Endothelial cell of umbilical vein (primary cell): Measurements from ENCODE around the gene GRID1. TPM values are rescaled to one million over a fixed set of nuclear protein-coding genes. Genes with fewer than 3 reads are reported as not detected.

Source experiments
- BruUV-seq: library from RNA; stranded (reverse); fragments of 400-500 nt; replicated peaks from 2 replicates; lab custom pipeline; 2021; lab: Mats Ljungman, UMichigan
- CTCF ChIA-PET: fragments of 300-600, 350-600 bp; sonication (Branson Sonifier 250); formaldehyde crosslinking; loops from one replicate; lab custom pipeline; 2021; ENCODE audit warnings: antibody characterized with exemption, inconsistent platforms; lab: Charles Lee
- POLR2A ChIA-PET: fragments of 300-600, 350-600 bp; sonication (Branson Sonifier 250); formaldehyde crosslinking; loops from one replicate; lab custom pipeline; 2021; ENCODE audit warnings: antibody characterized with exemption, inconsistent platforms; lab: Charles Lee
- DNase-seq: peaks from one replicate; pipeline ENCODE4 v3.0.0-alpha.2; 2011; ENCODE audit warnings: low read depth, low spot score
- FAIRE-seq: peaks from 2 replicates; lab custom pipeline; 2011; peaks lifted over from hg19 to GRCh38; lab: Jason Lieb, UNC
- H2AFZ ChIP-seq: 2 replicates; pipeline ENCODE4 v1.6.0; 2012; ENCODE audit warnings: low read depth, low read length, control low read depth, inconsistent platforms
- H3K27ac ChIP-seq: 2 replicates; pipeline ENCODE4 v1.5.1; 2011; ENCODE audit warnings: low read depth, mild to moderate bottlenecking, control low read depth, low read length, moderate library complexity; ENCODE audit not compliant: insufficient read depth
- H3K27me3 ChIP-seq, 2 experiments: 2 replicates each; pipeline versions ENCODE4 v1.6.0 to v1.6.1; 2011; ENCODE audit warnings: low read length in 2 of 2, mixed read lengths in 1 of 2; ENCODE audit not compliant: control insufficient read depth in 2 of 2, insufficient read depth in 2 of 2
- H3K36me3 ChIP-seq, 2 experiments: 2 replicates in 1 of 2; 3 replicates in 1 of 2; pipeline ENCODE4 v1.5.1; 2011; ENCODE audit warnings: low read length in 2 of 2, mild to moderate bottlenecking in 1 of 2, moderate library complexity in 1 of 2; ENCODE audit not compliant: control insufficient read depth in 2 of 2, insufficient read depth in 2 of 2; ENCODE audit errors: extremely low read depth in 1 of 2
- H3K4me1 ChIP-seq: 3 replicates; pipeline ENCODE4 v1.5.1; 2011; ENCODE audit warnings: mild to moderate bottlenecking, low read length; ENCODE audit not compliant: control insufficient read depth, insufficient read depth; ENCODE audit errors: extremely low read depth
- H3K4me2 ChIP-seq: 2 replicates; pipeline ENCODE4 v1.6.1; 2011; ENCODE audit warnings: low read length, control low read depth, mixed read lengths; ENCODE audit not compliant: insufficient read depth
- H3K4me3 ChIP-seq, 3 experiments: fragments of 200-600 bp in 1 of 3; sonication (generic), shearing (Covaris generic) in 1 of 3; replicated peaks in 1 of 3; 2 replicates each; pipeline ENCODE4 v1.5.1; 2011 to 2016; ENCODE audit warnings: control low read depth in 3 of 3, low read length in 3 of 3, mild to moderate bottlenecking in 2 of 3, inconsistent platforms in 1 of 3, low read depth in 1 of 3, moderate library complexity in 1 of 3; ENCODE audit not compliant: insufficient read depth in 1 of 3
- H3K79me2 ChIP-seq: 2 replicates; pipeline ENCODE4 v1.6.0; 2012; ENCODE audit warnings: low read length, inconsistent platforms; ENCODE audit not compliant: control insufficient read depth, insufficient read depth
- H3K9ac ChIP-seq: replicated peaks from 2 replicates; pipeline ENCODE3; 2011; ENCODE audit warnings: low read length, control low read depth; ENCODE audit not compliant: insufficient read depth; ENCODE audit errors: extremely low read depth
- H3K9me1 ChIP-seq: replicated peaks from 3 replicates; pipeline ENCODE4 v1.6.0; 2011; ENCODE audit warnings: mild to moderate bottlenecking, low read length; ENCODE audit not compliant: control insufficient read depth, insufficient read depth; ENCODE audit errors: extremely low read depth
- H3K9me3 ChIP-seq: replicated peaks from 2 replicates; pipeline ENCODE4 v1.5.1; 2012; ENCODE audit warnings: low read length, inconsistent platforms; ENCODE audit not compliant: control insufficient read depth, insufficient read depth
- H4K20me1 ChIP-seq: replicated peaks from 2 replicates; pipeline ENCODE3; 2011; ENCODE audit warnings: mild to moderate bottlenecking, low read length; ENCODE audit not compliant: control insufficient read depth, insufficient read depth; ENCODE audit errors: extremely low read depth
- EZH2 ChIP-seq: IDR thresholded peaks from 2 replicates; pipeline ENCODE4 v1.6.1; 2012; ENCODE audit warnings: borderline replicate concordance, low read depth, mild to moderate bottlenecking, moderate library complexity, low read length, inconsistent platforms; ENCODE audit not compliant: severe bottlenecking
- FOS ChIP-seq: IDR thresholded peaks from 2 replicates; pipeline ENCODE4 v1.6.1; 2011; ENCODE audit warnings: mild to moderate bottlenecking, low read length, moderate library complexity, borderline replicate concordance; ENCODE audit not compliant: insufficient read depth
- GATA2 ChIP-seq: IDR thresholded peaks from 2 replicates; pipeline ENCODE4 v1.7.0; 2011; ENCODE audit warnings: low read depth, mild to moderate bottlenecking, moderate library complexity, mixed read lengths, low read length; ENCODE audit not compliant: insufficient read length, insufficient read depth
- JUN ChIP-seq: IDR thresholded peaks from 2 replicates; pipeline ENCODE4 v1.6.1; 2011; ENCODE audit warnings: borderline replicate concordance, low read depth; ENCODE audit not compliant: insufficient read length, insufficient read depth
- MYC ChIP-seq: IDR thresholded peaks from one replicate; pipeline ENCODE4 v1.6.1; 2011; ENCODE audit warnings: mild to moderate bottlenecking, low read depth, low read length
- POLR2A ChIP-seq: IDR thresholded peaks from 2 replicates; pipeline ENCODE4 v1.6.1; 2012; ENCODE audit warnings: low read depth, mild to moderate bottlenecking, control low read depth, low read length
- POLR2AphosphoS5 ChIP-seq: IDR thresholded peaks from 2 replicates; pipeline ENCODE4 v1.6.1; 2012; ENCODE audit warnings: low read depth, mild to moderate bottlenecking, control low read depth, low read length, moderate library complexity; ENCODE audit not compliant: insufficient read depth
- dilution Hi-C: fragments of 300-500 bp; cut with MboI; formaldehyde crosslinking; loops from one replicate; pipeline ENCODE4 v1.15.0; 2019; ENCODE audit warnings: low sequenced_read_pairs; ENCODE audit not compliant: extremely low pct_ligation_motif_present
- intact Hi-C: fragments of 100-400 bp; cut with micrococcal nuclease; formaldehyde crosslinking; loops from one replicate; pipeline ENCODE4 v1.10.0; 2022
- polyA plus RNA-seq, 4 experiments: library from polyadenylated mRNA; depleted of rRNA in 3 of 4; stranded (reverse) in 3 of 4; unstranded in 1 of 4; fragments of >200 nt; gene quantifications; 2 replicates each; pipeline versions ENCODE4 v1.2.1 to v1.2.3, GENCODE V29; 2011 to 2012; ENCODE audit warnings: missing spikeins in 1 of 4
- total RNA-seq: library from RNA; stranded (reverse); gene quantifications from 2 replicates; pipeline ENCODE4 v1.2.3, GENCODE V29; 2021
- TF ChIP-seq, protein P1 (sequence below), 2 donors: IDR thresholded peaks; 1 replicate in 1 of 2; 2 replicates in 1 of 2; pipeline ENCODE4 v1.5.1; 2011; ENCODE audit warnings: low read length in 2 of 2, mild to moderate bottlenecking in 2 of 2, moderate library complexity in 2 of 2, control low read depth in 1 of 2, inconsistent platforms in 1 of 2, low read depth in 1 of 2; ENCODE audit not compliant: insufficient read depth in 1 of 2; ENCODE audit errors: extremely low read depth in 1 of 2
- TF ChIP-seq, protein P2 (sequence below): IDR thresholded peaks from 2 replicates; pipeline ENCODE4 v1.6.1; 2011; ENCODE audit not compliant: insufficient read depth, insufficient read length

Gene GRID1
- total and polyA plus RNA-seq, 2 donors (not counting 3 experiments of a cell fraction or from before 2014, with no cell fraction given), result not detected

GRCh38 chr10:86198271-86198670 is 168.3 kb downstream of the GRID1 start:
- no TSS peak for BruUV-seq
- no peaks in the 10 kb centered on the region for H3K36me3 ChIP-seq
- H3K9me1 ChIP-seq, result no peaks in the 10 kb centered on the region
- no peak overlapping the region for H2AFZ ChIP-seq
- H3K79me2 ChIP-seq, result no peaks in the 10 kb centered on the region
- intact Hi-C loops, result no loop called here
- ChIA-PET POLR2A (no interaction called here), CTCF (no interaction called here)
- no peak overlapping the region for H3K4me3 ChIP-seq
- FAIRE-seq (no peak), DNase-seq (no peak)
- H3K9ac ChIP-seq, result no peak overlapping the region
- no peaks in the 10 kb centered on the region for H3K27me3 ChIP-seq
- H4K20me1 ChIP-seq, result no peaks in the 10 kb centered on the region
- dilution Hi-C loops, result no loop called here
- no peak overlapping the region for H3K4me2 ChIP-seq
- TF ChIP-seq, protein P1, sequence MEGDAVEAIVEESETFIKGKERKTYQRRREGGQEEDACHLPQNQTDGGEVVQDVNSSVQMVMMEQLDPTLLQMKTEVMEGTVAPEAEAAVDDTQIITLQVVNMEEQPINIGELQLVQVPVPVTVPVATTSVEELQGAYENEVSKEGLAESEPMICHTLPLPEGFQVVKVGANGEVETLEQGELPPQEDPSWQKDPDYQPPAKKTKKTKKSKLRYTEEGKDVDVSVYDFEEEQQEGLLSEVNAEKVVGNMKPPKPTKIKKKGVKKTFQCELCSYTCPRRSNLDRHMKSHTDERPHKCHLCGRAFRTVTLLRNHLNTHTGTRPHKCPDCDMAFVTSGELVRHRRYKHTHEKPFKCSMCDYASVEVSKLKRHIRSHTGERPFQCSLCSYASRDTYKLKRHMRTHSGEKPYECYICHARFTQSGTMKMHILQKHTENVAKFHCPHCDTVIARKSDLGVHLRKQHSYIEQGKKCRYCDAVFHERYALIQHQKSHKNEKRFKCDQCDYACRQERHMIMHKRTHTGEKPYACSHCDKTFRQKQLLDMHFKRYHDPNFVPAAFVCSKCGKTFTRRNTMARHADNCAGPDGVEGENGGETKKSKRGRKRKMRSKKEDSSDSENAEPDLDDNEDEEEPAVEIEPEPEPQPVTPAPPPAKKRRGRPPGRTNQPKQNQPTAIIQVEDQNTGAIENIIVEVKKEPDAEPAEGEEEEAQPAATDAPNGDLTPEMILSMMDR (IDR thresholded peaks at IDR 0.05; ENCODE audit: extremely low read depth in 1 of 2, insufficient read depth in 1 of 2, low read depth in 1 of 2, low read length in 2 of 2), result no peak
- TF ChIP-seq POLR2A (no peak), GATA2 (no peak), EZH2 (no peak), POLR2AphosphoS5 (no peak), MYC (no peak), FOS (no peak), JUN (no peak)
- TF ChIP-seq, protein P2, sequence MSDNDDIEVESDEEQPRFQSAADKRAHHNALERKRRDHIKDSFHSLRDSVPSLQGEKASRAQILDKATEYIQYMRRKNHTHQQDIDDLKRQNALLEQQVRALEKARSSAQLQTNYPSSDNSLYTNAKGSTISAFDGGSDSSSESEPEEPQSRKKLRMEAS, result no peak
- H3K4me1 ChIP-seq, result no peaks in the 10 kb centered on the region
- no peaks in the 10 kb centered on the region for H3K9me3 ChIP-seq
- no peak overlapping the region for H3K27ac ChIP-seq
